ENCODE results near the gene NEK7.

DNA sequence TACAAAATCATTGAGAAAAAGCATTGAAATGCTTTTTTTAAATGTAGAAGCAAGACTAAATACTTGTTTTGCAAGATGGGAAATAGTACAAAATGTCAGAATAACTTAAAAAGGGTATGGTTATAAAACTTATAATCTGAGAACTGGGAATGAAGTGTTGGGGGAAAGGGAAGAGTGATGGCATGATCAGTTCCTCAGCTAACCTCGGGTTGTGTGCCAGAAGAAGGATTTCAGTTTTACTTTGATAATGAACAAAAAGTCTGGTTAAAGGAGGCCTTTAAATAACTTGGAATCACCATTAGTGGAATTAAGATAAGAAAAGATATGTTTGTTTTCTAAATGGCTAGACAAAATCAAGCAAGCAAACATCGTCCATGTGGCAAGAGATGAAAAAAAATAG lies 20.7 kb downstream of the NEK7 start:
- TF ChIP-seq, protein P1, sequence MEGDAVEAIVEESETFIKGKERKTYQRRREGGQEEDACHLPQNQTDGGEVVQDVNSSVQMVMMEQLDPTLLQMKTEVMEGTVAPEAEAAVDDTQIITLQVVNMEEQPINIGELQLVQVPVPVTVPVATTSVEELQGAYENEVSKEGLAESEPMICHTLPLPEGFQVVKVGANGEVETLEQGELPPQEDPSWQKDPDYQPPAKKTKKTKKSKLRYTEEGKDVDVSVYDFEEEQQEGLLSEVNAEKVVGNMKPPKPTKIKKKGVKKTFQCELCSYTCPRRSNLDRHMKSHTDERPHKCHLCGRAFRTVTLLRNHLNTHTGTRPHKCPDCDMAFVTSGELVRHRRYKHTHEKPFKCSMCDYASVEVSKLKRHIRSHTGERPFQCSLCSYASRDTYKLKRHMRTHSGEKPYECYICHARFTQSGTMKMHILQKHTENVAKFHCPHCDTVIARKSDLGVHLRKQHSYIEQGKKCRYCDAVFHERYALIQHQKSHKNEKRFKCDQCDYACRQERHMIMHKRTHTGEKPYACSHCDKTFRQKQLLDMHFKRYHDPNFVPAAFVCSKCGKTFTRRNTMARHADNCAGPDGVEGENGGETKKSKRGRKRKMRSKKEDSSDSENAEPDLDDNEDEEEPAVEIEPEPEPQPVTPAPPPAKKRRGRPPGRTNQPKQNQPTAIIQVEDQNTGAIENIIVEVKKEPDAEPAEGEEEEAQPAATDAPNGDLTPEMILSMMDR (IDR thresholded peaks at IDR 0.05) = no peak
- TF ChIP-seq POLR2AphosphoS5 (IDR thresholded peaks at IDR 0.05) (no peak), POLR2A (IDR thresholded peaks at IDR 0.05) (no peak)

Data from sigmoid colon (tissue), 4 donors.